Adrenal gland (tissue), 5 donors: Measurements from ENCODE around the gene MAP2K4.

Experiments
- CTCF ChIP-seq, 6 experiments: fragments of 450-650 bp in 4 of 6; fragments of 200-600 bp in 2 of 6; sonication (generic) in 1 of 6; IDR thresholded peaks; 1 replicate in 5 of 6; 2 replicates in 1 of 6; pipeline versions ENCODE4 v1.5.1 to v1.8.0; 2016 to 2021; ENCODE audit warnings: antibody characterized with exemption in 6 of 6, mild to moderate bottlenecking in 2 of 6, moderate library complexity in 1 of 6
- POLR2A ChIP-seq, 2 donors: fragments of 450-650 bp; IDR thresholded peaks; one replicate each; pipeline ENCODE4 v1.6.1; 2017; ENCODE audit warnings: antibody characterized with exemption in 2 of 2, mild to moderate bottlenecking in 2 of 2, moderate library complexity in 1 of 2
- donor health status: DM: no; HTN: no; CAD: no.

- no peak for TF ChIP-seq CTCF (IDR thresholded peaks at IDR 0.05)
- no peak for TF ChIP-seq POLR2A (IDR thresholded peaks at IDR 0.05)
Observed at GRCh38 chr17:12140685-12141084, 120.0 kb downstream of the MAP2K4 start.
